Stimulated activated effector memory CD8-positive, alpha-beta T cell treated with anti-CD3 and anti-CD28 coated beads, Interleukin-12 subunit alpha, Interleukin-12 subunit beta, amount 100 ng/mL, for 72 hours (primary cell): ENCODE data around the gene GGA1.

Source experiments
- ATAC-seq: fragments of 150-1000 bp; cut with Tn5 transposase; 2 replicates; pipeline ENCODE4 v1.10.0; 2021
- DNase-seq, 2 donors: peaks; one replicate each; pipeline ENCODE4 v3.0.0; 2021 to 2022; ENCODE audit warnings: low spot score in 2 of 2
- H3K27ac Mint-ChIP-seq: one replicate; pipeline ENCODE4 v1.8.0; 2022; ENCODE audit warnings: mild to moderate bottlenecking, mixed read lengths
- H3K36me3 Mint-ChIP-seq: one replicate; pipeline ENCODE4 v1.8.0; 2022; ENCODE audit warnings: mild to moderate bottlenecking, mixed read lengths
- H3K4me1 Mint-ChIP-seq: one replicate; pipeline ENCODE4 v1.8.0; 2022; ENCODE audit warnings: mixed read lengths
- H3K4me3 Mint-ChIP-seq: one replicate; pipeline ENCODE4 v1.8.0; 2022; ENCODE audit warnings: mild to moderate bottlenecking, mixed read lengths
- H3K9me3 Mint-ChIP-seq: one replicate; pipeline ENCODE4 v1.8.0; 2022; ENCODE audit warnings: mixed read lengths

Gene GGA1, protein sequence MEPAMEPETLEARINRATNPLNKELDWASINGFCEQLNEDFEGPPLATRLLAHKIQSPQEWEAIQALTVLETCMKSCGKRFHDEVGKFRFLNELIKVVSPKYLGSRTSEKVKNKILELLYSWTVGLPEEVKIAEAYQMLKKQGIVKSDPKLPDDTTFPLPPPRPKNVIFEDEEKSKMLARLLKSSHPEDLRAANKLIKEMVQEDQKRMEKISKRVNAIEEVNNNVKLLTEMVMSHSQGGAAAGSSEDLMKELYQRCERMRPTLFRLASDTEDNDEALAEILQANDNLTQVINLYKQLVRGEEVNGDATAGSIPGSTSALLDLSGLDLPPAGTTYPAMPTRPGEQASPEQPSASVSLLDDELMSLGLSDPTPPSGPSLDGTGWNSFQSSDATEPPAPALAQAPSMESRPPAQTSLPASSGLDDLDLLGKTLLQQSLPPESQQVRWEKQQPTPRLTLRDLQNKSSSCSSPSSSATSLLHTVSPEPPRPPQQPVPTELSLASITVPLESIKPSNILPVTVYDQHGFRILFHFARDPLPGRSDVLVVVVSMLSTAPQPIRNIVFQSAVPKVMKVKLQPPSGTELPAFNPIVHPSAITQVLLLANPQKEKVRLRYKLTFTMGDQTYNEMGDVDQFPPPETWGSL

DNA sequence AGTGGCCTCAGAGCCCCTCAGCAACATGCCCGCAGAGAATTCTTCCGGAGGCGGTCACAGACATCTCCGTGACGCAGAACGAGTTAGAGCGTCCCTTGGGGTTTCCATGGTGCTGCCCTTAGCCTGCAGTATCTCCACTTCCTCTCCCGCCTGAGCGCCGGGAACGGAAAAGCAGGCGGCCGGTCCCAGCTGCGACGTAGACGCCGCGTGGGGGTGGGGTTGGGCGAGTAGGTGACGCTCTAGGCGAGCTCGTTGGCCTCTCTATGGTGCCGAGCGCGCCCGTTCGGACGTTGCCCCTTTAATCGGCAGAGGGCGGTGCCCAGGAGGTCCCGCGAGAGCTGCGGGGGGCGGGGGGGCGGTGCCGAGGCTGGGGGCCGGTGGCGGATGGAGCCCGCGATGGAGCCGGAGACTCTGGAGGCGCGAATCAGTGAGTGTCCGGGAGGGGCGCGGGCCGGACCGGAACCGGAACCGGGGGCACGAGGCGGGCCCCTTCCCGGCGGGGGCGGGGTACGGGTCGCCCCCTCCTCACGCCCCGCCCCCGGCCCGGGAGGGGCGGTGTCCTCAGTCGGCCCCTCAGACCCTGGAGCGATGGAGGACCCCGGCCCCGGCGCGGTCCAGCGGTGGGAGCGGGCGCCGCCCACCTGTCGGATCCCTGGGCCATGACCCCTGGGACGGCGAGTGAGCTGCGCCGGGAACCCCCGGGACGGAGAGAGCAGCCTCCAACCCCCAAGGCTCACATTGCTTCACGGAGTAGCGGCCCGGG is at the start of gene GGA1:
Gene GGA1 (plus strand): TSS at position 358 of the 763 bp plus-strand sequence. CDS start 27 bp downstream, at position 385.
- no peaks in the 10 kb centered on the region for H3K9me3 Mint-ChIP-seq
- peaks cover 33% of the 10 kb centered on the region for H3K4me1 Mint-ChIP-seq
- DNase-seq (peak; percentile 81 to 97), ATAC-seq (peak; percentile 91)
- H3K4me3 Mint-ChIP-seq: peak within 1 kb of the TSS; percentile 94
- H3K36me3 Mint-ChIP-seq: peaks cover 25% of the 10 kb centered on the region
- H3K27ac Mint-ChIP-seq: peak within 1 kb of the TSS; percentile 94

DNA sequence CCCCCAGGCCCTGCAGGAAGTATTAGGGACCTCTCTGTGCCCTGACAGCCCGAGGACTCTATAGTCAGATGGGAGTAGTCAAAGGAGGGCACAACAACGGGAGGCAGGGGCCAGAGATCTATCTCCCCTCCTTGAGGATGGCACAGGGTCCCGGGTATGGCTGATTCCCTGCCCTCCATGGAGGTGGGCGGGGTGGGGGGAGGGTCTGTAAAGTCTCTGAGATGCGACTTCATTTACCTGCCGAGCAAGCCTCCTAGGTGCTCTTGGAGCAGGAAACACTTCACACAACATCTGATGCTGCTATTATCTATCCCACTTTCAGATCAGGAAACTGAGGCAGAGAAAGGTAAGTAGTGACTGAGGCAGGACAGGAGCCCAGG is 49.1 kb upstream of the GGA1 start:
- DNase-seq (no peak), ATAC-seq (no peak)
- Mint-ChIP-seq H3K9me3 (no peaks in the 10 kb centered on the region), H3K4me3 (peak overlapping the region; percentile 74), H3K27ac (no peak overlapping the region), H3K36me3 (peaks cover 5% of the 10 kb centered on the region), H3K4me1 (peaks cover 35% of the 10 kb centered on the region)

DNA sequence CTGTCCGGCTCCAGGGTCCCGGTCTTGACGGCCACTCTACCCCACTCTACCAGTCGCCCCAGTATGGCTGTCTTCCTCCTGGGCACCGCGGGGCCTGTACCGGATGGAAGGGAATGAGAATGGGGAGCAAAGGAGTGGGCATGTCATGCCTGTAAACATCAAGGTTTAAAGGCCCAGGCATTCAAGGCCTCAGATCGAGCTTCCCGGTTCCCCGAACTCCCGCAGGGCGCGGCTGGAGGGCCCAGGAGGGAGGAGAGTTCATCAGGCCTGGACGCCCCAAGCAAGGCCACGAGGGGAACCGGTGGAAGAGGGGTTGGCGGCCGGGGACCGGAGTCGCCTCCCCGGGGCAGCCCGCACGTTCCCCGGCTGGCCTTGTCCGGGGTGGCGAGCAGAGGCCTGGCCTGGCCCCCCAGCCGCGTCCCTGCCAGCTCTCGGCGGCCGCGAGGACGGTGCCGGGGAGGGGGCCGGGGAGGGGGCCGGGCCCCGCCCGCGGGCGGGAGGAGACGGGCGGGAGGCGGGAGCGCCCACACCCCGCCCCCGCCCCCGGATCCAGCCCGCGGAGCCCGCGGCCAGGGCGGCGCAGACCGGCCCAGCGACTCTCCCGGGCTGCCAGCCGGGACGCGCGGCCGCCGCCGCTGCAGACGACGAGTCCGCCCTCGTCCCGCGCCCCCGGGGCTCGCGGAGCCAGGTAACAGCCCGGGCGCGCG is 48.6 kb upstream of the GGA1 start, which contains the start of gene CDC42EP1:
Gene CDC42EP1 (plus strand): TSS at position 580 of the 707 bp plus-strand sequence. CDS start 5,870 bp downstream, outside the sequence.
- no peak within 1 kb of the TSS for H3K27ac Mint-ChIP-seq

DNA sequence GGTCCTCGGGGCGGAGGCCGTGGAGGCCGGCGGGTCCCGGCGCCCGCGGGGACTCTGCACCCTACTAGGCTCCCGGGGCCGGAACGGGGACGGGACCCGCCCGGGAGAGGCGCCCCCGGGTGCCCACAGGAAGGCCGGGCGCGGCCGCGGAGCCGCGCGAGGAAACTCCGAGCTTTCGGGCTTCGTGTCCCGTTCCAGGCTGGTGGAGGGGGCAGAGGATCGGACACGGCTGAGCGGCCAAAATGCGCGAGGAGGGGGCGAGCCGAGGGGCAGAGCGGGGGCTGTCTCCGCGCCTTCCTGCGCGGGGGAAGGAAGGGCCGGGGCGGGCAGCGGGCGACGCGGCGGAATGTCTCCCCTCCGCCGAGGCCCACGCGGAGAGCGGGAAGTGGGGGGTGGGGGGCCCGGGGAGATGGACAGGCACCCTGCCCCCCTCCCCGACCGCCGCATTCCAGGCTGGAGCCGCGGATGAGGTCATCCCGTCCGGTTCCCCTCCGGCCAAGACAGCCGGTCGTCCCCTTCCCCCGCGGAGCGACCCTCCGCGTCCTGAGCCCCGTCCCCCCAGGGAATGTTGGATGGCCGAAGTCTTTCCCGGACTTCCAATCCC is 47.9 kb upstream of the GGA1 start:
- Mint-ChIP-seq H3K4me1 (peaks cover 35% of the 10 kb centered on the region), H3K4me3 (peak overlapping the region; percentile 74), H3K27ac (no peak overlapping the region), H3K36me3 (peaks cover 9% of the 10 kb centered on the region), H3K9me3 (no peaks in the 10 kb centered on the region)
- DNase-seq: no peak
- ATAC-seq: no peak

More for the DNA sequence above, 48.6 kb upstream of the GGA1 start, which contains the start of gene CDC42EP1:
- H3K4me1 Mint-ChIP-seq: peaks cover 35% of the 10 kb centered on the region
- peak within 1 kb of the TSS; percentile 74 for H3K4me3 Mint-ChIP-seq
- no peak for DNase-seq
- peaks cover 5% of the 10 kb centered on the region for H3K36me3 Mint-ChIP-seq
- no peaks in the 10 kb centered on the region for H3K9me3 Mint-ChIP-seq
- ATAC-seq: peak; percentile 35

DNA sequence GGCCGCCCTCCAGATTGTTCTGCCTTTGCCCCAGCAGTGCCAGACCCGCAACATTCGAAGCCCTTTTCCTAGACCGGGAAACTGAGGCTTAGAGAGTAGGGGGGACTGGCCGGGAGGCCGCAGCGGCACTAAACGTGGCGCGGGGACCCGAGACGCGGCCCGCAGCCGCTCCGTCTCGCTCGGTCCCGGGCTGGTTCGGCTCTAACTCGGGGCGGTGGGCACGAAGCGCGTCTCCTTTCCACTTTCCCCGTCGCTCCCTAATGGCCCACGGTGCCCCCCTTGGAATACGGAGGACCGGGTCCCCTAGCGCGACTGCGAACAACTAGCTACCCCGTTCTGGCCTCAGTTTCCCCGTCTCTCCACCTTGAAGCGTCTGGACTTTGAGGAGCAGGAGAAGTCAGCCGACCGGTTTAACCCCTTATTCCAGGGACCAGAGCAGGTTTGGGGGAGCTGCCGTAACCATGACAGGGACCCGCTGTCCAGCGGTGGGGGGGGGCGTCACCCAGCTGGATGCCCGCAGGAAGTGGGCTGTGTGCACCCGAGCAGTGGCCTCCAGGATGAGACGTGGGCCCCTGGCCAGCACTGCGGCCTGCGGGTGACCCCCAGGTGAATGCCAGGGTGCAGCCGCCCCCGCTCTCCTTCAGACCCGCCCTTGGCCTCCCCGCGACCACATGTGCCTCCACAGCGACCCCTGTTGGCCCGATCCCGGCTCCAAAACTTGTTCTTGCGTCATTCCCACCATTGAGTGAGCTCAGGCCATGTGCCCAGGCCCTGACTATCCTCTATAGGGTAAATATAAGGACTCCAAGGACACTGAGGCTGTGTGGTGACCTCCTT is 47.2 kb upstream of the GGA1 start:
- peak overlapping the region; percentile 68 for H3K27ac Mint-ChIP-seq
- H3K4me3 Mint-ChIP-seq: peak overlapping the region; percentile 74
- H3K36me3 Mint-ChIP-seq: peaks cover 14% of the 10 kb centered on the region
- H3K9me3 Mint-ChIP-seq: no peaks in the 10 kb centered on the region
- H3K4me1 Mint-ChIP-seq: peaks cover 35% of the 10 kb centered on the region
- DNase-seq (peak; percentile 83 to 94), ATAC-seq (peak; percentile 73)

DNA sequence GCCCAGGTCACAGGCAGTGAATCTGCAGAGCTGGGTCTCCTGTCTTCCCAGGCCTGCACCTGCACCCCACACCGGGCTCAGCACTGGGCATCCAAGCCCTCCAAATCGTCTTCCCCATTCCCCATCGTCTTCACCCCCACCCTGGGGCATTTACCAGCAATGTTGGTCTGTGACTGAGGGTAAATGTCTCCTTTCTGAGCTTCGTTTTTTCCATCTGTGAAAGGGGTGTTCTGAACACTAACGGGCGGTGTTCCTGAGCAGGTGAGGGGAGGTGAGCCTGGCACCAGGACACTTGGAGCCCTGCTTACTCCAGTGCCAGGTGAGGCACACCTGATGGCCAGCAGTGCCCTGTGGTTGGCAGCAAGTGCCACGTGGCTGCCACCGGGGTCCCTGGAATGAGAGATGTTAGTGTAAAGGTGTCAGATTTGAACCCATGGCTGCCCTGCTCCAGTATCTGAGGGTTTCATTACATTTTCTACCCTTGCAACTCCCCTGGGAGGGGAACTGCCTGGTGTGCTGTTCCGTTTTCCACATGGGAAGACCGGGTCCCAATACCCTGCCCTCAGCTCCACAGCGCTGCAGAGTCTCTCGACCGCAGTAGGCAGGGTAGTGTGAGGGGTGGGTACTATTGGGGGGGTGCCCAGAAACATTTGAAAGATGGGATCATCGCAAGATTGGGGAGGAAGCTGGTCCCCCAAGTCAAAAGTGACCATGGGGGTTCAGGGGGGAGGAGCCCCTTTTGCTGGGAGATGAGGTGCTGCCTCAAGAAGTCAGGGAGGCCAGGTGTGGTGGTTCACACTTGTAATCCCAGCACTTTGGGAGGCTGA is 46.4 kb upstream of the GGA1 start:
- peak overlapping the region; percentile 68 for H3K27ac Mint-ChIP-seq
- DNase-seq (no peak), ATAC-seq (no peak)
- no peaks in the 10 kb centered on the region for H3K9me3 Mint-ChIP-seq
- peaks cover 38% of the 10 kb centered on the region for H3K4me1 Mint-ChIP-seq
- H3K4me3 Mint-ChIP-seq: peak overlapping the region; percentile 74
- peaks cover 17% of the 10 kb centered on the region for H3K36me3 Mint-ChIP-seq

DNA sequence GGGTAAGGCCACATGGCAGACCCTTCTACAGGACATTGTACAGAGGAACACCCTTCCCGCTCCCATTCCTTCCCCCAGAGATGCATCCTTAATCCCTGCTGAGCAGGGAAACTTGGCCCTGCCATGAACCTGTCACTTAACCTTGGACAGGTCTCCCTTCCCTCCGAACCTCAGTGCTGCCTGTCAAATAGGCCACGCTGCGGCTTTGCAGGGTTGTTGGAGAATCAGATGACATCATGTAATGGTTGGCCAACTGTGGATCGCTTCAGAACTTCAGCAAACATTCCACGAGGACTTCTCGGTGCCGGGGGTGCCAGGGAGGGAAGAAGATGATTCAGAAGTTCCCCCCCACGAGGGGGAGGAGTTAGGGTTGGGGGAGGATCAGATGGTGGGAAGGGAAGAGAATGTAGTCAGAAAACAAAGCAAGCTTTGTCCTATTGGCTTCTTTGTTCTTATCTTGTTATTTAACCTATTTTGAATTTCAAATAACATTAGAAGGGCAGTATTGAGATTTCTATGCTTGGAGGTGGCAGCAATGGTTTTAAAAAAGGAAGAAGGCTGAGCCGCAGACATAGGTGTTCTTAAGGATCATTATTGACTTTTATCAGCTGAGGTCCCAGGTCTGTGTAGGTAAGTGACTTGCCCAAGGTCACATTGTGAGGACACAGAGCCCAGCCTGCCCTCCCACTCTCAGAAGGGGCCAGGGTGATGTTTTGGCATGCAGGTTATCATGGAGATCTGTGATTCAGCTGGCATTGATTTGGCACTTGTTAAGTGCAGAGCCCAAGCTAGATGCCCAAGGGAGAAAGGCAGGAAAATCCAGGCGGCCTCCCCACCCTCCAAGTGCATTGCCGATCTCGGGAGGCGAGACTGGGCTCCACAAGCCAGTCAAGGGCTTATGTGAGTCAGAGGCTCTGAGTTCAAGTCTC is 45.2 kb upstream of the GGA1 start:
- peaks cover 44% of the 10 kb centered on the region for H3K4me1 Mint-ChIP-seq
- H3K4me3 Mint-ChIP-seq: no peak overlapping the region
- ATAC-seq: no peak
- peaks cover 20% of the 10 kb centered on the region for H3K36me3 Mint-ChIP-seq
- DNase-seq: no peak
- no peak overlapping the region for H3K27ac Mint-ChIP-seq
- H3K9me3 Mint-ChIP-seq: no peaks in the 10 kb centered on the region

DNA sequence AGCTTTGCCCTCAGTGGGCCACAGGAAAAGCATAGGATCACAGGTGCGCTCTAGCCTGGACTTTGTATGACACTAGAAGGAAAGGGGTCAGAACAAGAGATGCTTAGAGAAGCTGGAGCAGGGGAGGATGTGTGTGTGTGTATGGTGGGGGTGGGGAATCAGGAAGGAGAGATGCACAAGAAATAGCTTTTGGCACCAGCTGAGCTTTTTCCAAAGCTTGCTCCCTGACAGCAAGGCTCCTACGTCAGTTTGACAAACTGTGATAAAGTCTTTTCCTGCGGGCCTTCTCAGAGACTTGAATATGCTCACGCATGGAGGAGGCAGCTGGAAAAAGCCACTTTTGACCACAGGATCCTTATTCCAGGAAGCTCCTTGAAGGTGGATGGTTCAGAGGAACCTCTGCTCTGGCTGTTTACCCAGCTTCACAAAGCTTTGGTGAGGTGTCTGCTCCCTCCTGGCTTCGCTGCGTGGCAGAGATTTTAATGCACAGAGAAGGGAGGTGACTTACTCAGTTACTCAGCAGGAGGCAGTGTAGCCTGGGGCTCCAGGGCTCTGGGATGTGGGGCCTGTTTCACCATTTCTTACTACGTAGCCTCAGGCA is 44.4 kb upstream of the GGA1 start:
- Mint-ChIP-seq H3K4me3 (no peak overlapping the region), H3K27ac (no peak overlapping the region), H3K9me3 (no peaks in the 10 kb centered on the region), H3K36me3 (peaks cover 20% of the 10 kb centered on the region), H3K4me1 (peaks cover 44% of the 10 kb centered on the region)
- no peak for DNase-seq
- ATAC-seq: no peak

DNA sequence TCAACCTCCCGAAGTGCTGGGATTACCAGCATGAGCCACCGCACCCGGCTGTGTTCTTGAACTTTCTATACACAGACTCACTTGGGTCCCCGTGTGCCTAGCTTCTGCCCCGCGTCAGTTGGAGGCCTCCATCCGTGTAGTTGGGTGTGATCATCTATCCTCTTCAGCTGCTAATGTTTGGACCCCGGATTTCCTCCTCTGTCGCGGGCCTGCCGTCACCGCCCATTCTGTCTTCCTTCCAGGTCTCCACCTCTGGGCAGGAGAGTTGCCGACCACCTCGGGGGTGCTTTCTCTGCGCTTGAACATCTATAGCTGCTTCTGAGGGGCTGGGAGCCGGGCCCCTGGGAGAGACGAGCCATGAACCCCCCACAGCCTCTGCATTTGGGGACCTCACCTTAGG is 42.8 kb upstream of the GGA1 start:
- ATAC-seq: no peak
- Mint-ChIP-seq H3K4me3 (peak overlapping the region; percentile 66), H3K36me3 (peaks cover 20% of the 10 kb centered on the region), H3K27ac (peak overlapping the region; percentile 84), H3K9me3 (no peaks in the 10 kb centered on the region), H3K4me1 (peaks cover 44% of the 10 kb centered on the region)
- DNase-seq: no peak

DNA sequence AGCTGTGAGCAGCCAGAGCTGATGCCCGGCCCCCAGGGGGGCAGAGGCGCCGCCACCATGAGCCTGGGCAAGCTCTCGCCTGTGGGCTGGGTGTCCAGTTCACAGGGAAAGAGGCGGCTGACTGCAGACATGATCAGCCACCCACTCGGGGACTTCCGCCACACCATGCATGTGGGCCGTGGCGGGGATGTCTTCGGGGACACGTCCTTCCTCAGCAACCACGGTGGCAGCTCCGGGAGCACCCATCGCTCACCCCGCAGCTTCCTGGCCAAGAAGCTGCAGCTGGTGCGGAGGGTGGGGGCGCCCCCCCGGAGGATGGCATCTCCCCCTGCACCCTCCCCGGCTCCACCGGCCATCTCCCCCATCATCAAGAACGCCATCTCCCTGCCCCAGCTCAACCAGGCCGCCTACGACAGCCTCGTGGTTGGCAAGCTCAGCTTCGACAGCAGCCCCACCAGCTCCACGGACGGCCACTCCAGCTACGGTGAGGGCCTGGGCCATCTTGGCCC is 42.3 kb upstream of the GGA1 start:
- Mint-ChIP-seq H3K9me3 (no peaks in the 10 kb centered on the region), H3K4me1 (peaks cover 40% of the 10 kb centered on the region), H3K27ac (peak overlapping the region; percentile 84), H3K4me3 (peak overlapping the region; percentile 66), H3K36me3 (peaks cover 20% of the 10 kb centered on the region)
- peak; percentile 43 to 76 for DNase-seq
- peak; percentile 64 for ATAC-seq

DNA sequence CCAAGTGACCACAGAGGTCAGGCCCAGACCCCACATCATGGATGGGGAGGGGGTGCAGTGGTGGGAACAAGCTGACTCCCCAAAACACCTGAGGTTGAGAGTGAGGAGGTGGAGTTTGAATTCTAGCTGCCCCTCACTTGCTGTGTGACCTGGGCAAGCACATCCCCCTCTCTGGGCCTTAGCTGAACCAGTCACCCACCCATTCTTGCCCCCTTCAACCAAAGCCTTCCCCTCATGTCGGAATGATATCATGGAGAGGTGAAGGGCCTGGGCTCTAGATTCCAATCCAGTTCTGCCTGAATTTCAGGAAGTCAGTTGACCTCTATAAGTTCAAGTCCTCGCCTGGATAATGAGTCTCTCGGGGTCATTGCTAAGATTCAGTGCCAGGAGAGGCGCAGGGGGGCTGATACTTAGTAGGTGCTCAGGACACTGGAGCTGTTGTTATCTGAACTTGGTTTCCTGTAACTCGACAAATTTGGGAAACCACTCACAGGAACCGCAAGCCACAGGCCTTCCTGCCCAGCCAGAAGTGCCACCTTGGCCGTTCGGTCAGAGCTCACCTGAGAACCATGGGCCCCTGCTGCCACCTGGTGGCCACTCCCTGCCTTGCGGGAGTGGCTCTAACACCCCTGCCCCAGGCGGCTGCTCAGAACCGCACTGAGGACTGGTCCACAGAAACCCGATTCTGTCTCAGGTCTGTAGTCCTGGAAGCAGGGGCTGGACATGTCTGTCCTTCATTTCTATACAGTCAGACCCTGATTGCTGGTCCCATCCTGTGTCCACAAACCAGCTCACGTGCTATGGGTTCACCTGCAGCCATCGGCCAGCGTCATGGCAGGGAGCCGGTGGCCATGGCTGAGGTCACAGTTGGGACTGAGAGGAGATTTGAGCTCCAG is 41.5 kb upstream of the GGA1 start:
- ATAC-seq: peak; percentile 89
- Mint-ChIP-seq H3K4me3 (peak overlapping the region; percentile 66), H3K27ac (peak overlapping the region; percentile 84), H3K4me1 (peaks cover 32% of the 10 kb centered on the region), H3K9me3 (no peaks in the 10 kb centered on the region), H3K36me3 (peaks cover 21% of the 10 kb centered on the region)
- peak; percentile 95 to 97 for DNase-seq
